Stimulated activated CD8-positive, alpha-beta memory T cell treated with anti-CD3 and anti-CD28 coated beads, Interleukin-15, amount 100 ng/mL, for 1 hour (primary cell): ENCODE results near the gene MPST.
"Not testable (repeated sequence)": the region's sequence is repeated elsewhere in the genome, so short reads cannot be mapped to it uniquely, and the experiment has no call there.

Source experiments
- DNase-seq: peaks from one replicate; pipeline ENCODE4 v3.0.0-alpha.2; 2020; ENCODE audit warnings: low read depth

The MPST gene

DNA sequence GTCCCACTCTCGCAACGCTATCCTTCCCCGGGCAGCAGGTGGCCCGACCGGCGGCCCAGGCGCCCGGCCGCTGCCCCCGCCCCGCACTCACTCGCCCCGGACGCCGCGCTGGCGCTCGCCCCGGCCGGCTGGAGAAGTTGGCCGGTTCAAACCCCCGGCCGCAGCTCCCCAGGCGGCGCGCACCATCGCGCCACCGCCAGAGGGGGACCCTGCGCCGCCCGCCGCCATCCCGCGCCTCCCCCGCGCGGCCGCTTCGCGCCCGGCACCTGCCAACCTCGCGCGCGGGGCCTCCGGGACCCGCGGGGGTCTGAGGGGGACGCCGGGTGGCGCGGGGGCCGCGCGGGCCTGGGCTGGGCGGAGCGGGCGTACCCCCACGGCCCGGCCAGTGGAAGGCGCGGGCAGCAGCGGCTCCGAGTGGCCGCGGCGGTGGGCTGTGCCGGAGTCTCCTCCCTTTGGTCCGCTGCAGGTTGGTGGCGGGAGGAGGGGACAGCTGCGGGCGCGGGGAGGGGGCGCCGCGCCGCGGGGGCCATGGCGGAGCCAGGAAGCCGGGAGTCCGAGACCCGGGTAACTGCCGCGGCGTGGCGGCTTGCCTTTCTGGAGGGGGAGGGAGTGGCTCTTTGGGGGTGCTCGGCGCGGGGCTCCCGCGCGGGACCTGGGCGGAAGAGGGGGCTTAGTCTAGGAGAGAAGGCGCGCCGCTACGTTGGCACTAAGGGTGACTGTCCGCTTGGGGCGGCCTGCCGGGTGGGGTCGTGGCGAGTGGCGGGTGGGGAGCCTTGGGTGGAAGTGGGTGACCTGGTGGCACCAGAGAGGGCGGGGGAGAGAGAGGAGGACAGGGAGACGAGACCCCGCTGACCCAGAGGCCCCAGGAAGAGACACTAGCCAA is at the start of gene MPST, which contains the start of gene TST:
Gene MPST (plus strand): TSS at position 434 of the 883 bp plus-strand sequence. CDS start 95 bp downstream, at position 529.
Gene TST (minus strand): TSS at position 139 of the 883 bp plus-strand sequence. CDS start 715 bp downstream, outside the sequence.
- no peak for DNase-seq

DNA sequence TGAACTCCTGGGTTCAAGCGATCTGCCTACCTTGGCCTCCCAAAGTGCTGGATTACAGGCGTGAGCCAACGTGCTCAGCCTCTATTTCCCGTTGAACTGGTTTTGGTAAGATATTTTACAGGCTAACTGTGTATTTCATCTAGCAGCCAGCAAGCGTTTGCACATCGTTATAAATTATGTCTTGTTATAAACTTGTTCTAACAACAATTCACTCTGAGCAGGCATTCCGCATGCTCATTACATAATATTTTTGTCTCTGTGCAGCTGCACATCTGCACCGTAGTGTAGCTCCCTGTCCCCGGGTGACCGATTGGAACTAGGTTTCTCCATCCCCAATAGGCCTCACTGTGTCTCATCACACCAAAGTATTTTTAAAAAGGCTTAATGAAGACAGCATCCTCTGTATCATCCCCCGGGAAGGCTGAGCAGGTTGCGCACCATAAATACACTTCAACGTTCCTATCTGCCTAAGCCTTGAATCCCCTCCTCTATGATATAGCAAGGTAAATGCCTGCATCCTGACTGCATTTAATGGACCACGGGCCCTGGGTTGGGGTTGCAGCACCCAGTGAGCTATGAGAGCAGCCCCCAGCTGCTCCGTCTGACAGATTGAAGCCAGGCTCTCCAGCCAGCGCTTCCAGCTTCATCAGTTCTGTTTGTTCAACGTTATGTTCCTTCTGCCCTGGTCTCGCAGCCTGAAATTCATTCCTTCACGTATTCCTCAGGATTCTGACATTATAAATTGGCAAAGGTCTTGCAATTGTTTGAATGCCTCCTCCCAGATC is 48.0 kb upstream of the MPST start:
- no peak for DNase-seq

DNA sequence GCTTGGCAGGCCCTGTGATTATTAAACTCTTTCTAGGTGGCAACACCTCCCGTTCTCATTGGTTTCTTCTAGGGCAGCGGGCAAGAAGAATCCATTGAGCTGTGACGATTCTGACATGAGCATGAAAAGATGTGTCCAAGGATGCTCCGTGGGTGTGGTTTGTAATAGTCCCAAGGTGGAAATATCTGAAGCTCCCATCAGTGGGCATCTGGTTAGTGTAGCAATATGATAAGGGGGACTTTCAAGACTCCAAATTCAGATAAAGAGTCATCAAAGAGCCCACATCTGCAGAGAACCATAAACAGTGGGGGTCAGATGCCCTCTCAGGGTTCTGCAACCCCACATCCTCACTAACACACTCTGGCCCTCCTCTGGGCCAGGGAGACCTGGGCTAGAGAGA is 42.9 kb upstream of the MPST start:
- DNase-seq, result no peak

DNA sequence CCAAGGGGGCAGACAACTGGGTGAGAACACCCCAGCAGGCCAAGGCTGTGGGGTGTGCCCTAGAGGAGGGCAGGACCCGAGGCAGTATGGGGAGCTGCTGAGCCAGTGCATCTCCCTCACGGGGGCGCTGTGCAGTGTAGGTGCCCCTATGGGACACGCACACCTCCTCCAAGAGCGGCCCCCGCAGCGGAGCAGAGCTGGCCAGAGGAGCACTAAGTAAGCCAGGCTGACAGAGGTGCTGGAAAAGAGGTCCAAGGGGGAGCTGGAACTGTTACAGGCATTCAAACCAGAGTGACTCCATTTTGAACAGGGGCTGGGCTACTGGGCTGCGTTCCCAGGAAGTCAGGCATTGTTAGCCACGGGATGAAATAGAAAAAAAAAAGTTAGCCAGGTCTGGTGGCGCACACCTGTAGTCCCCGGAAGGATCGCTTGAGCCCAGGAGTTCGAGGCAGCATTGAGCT is 42.1 kb upstream of the MPST start:
- peak; percentile 69 for DNase-seq

DNA sequence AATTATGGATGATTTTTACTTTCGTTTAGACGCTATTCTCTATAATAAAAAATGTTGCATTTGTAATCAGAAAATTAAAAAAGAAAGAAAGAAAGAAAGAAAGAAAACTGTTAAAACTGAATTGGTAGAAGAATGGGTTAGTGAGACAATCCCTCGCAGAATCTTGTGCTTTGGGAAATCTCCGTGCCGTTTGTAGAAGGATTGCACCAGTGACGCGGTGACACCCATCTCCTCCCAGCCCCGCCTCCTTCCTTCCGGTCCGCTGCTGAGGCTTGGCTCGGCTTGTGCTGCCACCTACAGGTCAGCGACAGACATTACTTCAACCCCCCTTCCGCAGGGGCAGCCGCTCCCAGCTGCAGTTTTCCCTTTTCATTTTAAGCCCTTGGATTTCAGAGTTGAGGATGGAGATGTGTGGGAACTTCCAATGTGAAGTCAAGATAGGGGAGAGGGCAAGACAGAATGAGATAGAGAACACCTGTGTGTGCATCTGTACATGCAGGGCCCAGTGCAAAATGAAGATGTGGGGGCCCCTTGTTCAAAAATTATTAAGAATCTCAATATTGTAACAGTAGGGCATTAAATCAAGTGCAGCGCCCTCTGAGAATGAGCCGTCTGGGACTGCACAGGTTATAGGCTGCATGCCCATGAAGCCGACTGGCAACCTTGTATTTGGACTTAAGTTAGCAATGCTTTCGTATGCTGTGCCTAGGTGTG is 41.4 kb upstream of the MPST start:
- DNase-seq, result peak; percentile 81

DNA sequence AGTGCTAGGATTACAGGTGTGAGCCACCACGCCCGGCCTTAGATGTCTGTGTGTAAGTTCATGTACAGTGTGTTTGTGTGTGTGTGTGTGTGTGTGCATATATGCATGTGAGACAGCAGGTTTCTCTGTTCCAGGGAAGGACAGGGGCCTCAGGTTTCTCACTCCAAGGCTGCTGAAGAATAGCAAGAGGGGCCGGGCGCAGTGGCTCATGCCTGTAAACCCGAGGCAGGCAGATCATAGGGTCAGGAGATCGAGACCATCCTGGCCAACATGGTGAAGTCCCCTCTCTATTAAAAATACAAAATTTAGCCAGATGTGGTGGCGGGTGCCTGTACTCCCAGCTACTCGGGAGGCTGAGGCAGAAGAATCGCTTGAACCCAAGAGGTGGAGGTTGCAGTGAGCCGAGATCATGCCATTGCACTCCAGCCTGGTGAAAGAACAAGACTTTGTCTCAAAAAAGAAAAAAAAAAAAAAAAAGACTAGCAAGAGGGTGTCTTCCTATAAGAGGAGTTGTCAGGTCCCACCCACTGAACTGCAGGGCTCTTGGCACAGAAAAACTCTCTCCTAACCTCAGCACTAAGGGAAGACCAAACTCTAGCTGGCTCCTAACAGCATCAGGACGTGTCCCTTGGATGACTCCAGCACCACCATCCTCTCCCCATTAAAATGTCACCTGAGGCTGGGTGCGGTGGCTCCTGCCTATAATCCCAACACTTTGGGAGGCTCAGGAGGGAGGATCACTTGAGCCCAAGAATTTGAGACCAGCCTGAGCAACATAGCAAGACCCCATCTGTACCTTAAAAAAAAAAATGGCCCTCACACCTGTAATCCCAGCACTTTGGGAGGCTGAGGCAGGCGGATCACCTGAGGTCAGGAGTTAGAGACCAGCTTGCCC is 40.3 kb upstream of the MPST start:
- DNase-seq, result no peak

DNA sequence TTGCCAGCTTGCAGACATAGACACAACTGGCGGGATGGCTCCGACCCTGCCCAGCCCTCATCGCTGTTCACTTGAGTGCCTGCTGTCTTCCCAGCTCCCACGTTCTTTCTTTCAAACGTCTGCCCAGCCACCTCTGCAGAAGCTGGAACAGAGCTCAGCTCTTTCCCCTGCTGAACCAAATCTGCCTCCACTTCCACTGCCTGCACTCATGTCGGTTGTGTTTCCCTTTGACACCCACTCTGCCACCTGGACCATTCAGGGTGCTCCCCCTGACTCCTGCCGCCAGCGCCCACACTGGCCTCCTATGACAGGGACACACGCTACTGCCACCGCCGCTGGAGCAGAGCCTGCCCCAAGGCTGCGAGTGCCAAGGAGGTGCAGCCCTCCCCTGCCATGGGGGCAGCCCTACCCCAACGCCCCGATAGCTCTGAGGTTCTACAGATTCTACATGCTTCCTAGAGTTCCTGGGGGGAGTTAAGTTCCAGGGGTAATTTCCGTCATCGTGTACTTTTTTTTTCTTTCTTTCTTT is 38.2 kb upstream of the MPST start:
- no peak for DNase-seq

DNA sequence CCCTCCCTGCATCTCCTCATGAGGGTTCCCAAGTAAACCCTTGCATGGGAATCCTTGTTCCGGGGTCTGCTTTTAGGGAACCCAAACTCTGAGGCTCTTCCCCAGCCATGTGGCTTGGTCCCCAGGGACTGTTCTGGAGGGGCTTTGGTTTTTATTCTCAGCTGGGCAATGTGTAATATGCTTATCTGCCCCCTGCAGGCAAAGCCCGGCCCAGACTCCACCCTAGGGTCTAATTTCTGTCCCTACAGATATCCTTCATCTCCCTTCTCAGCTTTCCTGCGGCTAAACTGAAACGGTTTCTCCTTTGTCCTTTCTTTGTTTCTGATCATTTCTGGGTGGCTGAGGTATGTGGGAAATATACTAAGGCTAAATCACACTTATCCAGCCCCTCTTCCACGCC is 37.4 kb upstream of the MPST start:
- no peak for DNase-seq

DNA sequence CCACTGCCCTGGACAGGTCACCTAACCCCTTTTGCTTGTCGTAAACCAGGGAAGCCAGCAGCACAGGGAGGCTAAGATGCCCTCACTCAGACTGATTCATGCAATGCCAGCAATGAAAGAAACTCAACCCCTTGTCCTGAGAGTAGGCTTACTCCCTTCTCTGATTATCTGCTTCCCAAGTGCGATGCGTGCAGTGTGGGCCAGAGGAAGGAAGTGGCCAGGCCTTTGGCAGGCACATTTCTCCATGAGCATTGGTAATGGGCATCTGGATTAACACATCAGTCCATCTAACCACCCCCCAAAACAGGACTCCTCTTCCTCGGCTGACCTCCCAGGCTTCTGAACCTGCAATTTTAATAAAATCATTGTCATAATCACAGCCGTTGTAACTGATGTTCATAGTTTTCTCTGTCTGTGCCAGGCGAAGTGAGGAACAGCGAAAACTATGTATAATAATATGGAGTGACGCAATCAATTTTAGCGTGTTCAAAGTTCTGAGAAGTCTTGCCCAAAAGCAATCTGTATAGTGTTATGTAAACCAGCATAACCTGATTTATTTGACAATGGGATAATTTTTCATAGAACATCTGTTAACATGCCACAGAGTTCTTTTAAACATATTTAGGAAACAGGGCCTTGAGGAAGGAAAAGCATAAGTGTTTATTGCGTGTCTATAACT is 34.2 kb upstream of the MPST start:
- no peak for DNase-seq

DNA sequence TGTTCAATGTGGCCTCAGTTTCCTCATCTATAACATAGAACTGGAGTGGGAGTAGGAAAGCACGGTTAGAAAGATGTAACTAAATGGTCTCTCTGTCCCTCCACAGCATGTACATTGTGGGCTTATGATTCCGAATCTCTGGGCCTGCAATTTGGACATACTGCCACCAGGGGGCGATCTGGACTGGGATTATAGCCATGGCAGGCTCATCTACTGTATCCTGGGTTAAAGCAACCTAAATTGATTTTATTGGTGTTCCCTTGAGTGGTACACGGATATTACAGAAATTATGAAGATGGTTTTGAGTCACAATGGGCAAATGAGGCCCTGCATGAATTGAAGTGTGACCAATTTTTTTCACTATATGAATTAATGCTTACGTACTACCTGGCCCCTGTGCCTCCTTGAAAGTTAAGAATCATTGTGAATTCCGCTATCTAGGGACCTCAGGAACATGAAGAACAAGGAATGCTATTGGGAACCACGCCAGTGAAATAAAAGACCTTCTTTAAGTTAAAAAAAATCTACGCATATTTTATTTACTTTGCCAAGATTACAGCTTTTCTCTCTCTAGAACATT is 33.2 kb upstream of the MPST start:
- DNase-seq, result no peak

DNA sequence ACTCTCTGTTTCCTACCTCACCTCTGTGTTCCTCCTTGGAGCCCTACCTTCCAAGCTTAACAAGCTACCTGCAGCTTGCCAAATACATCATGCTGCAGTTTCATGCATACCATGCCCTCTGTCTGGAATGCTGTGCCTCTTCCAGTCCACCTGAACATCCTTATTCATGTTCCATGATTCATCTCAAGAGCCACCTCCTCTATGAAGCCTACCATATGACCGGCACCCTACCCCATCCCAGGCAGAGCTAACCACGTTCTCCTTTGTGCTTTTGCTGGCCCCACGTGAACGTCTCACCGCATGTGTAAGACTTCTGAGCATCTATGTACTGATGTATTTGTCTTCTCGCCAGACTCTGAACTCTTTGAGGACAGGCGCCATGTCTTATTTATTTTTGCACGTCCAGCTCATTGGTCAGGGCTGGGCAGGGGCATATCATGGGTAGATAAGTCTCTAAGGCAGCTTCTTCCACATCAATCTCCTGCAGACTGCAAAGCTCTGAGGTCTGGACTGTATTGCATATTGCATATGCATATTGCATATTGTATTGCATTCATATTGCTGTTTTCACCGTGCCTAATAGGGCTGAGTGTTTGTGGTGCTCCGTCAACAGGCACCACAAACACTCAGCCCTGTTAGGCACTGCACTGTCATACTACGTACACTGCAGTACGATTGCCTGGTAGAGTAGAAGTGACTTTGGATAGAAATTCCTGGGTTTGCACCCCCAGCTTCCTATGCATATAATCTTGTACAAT is 31.3 kb upstream of the MPST start:
- no peak for DNase-seq

DNA sequence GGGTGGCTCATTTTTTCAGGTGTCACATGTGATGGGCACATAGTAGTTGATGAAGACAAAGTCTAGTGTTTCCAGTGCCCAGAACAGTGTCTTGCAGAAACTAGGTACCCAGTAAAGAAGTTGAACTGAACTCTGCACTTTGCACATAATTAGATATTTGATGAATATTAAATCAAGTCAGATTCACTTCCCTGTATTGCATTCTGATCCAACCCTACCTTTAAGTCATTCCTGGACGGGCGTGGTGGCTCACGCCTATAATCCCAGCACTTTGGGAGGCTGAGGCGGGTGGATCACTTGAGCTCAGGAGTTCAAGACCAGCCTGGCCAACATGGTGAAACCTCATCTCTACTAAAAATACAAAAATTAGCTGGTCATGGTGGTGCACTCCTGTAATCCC is 30.5 kb upstream of the MPST start:
- DNase-seq, result not testable (repeated sequence)

DNA sequence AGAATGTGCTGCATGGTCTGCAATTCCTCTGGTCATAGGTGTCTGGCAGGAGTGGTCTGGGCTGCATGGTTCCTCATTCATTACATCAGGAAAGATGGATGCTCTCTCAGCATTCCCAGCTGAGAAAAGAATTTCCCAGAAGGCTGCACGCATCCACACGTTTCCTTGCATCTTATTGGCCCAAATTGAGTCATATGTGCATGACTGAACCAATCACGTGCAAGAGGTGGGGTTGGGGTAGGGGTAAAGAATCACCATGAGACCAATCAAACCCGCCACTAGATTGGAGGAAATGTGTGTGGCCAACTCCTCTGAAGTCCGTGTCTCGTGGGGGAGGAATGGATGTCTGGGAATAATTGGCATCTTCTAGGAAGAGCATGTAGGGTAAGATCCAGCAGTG is 29.1 kb upstream of the MPST start:
- DNase-seq, result no peak

DNA sequence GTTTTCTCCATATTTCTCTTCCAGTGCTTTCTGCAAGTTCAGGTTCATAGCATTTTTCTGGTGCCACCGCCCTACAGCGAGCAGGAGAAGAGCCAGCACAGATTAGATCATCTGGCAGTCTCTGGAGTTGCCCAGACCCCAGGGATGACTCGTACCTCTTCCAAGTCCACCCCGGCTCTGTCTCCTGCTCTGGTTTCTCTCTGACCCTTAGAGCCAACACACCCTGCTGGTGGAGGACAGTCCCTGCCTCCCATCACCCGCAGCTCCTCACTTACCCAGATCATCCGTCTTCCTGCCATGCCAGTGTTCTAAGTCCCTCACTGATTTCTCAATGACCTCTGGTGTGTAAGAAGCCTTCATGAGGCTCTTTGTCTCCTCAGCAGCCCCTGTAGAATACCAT is 28.3 kb upstream of the MPST start:
- DNase-seq, result no peak

DNA sequence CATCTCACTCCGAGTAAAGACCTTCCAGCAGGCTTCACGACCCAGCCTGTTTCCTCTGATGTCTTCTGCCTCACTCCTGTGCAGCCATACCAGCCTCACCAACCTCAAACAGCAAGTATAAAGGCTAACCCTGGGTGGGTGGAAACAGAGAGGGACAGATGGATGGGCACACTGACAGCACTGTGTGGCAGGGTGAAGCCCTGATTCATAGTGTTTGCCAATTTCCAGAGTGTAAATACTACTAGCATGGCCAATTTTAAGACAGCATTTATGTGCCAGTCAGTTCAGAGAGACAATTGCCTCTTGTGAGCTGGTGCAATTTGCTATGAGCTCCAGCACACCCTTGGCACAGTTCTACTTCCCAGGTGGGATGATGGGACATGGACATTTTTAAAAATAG is 21.8 kb upstream of the MPST start:
- no peak for DNase-seq

DNA sequence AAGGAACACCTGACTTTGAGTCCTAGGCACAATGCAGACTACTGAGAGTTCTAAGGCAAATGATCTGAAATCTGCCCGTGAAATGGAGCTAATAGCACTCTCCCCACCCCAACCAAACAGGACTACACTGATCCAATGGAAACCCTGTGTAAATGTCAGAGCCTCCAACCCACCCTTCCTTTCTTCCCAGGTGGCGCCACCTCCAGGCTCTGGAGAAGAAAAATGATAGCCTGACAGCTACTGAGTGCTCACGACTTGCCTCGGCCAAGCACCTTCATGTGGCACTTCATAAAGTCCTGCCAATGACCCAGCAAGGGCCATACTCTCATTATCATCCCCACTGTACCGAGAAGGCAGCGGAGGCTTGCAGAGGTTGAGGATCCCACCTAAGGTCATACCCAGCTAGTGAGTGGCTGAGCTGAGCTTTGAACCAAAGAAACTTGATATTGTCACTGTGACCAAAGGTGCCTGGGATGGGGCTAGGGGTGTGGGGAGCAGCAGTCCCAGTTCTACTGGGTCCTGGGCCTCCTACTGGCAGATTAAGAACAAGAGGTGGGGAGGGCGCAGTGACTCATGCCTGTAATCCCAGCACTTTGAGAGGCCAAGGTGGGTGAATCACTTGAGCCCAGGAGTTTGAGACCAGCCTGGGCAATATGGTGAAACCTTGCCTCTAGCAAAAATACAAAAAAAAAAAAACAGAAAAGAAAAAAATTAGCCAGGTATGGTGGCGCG is 20.8 kb upstream of the MPST start:
- no peak for DNase-seq

DNA sequence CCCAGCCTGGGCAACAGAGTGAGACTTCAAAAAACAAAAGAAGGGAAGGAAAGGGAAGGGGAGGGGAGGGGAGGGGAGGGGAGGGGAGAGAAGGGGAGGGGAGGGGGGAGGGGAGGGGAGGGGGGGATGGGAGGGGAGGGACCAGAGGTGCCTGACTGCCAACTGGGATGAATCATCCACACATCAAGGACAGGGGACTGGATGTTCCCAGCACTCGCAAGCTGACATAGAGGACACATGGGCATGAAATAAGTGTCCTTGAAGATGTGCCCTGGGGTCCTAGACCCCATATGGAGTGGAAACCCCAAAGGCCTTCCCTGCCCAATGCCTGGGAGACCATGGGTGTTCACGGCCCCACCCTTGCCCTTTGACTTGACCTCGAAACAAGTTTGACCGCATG is 20.1 kb upstream of the MPST start:
- DNase-seq, result no peak

DNA sequence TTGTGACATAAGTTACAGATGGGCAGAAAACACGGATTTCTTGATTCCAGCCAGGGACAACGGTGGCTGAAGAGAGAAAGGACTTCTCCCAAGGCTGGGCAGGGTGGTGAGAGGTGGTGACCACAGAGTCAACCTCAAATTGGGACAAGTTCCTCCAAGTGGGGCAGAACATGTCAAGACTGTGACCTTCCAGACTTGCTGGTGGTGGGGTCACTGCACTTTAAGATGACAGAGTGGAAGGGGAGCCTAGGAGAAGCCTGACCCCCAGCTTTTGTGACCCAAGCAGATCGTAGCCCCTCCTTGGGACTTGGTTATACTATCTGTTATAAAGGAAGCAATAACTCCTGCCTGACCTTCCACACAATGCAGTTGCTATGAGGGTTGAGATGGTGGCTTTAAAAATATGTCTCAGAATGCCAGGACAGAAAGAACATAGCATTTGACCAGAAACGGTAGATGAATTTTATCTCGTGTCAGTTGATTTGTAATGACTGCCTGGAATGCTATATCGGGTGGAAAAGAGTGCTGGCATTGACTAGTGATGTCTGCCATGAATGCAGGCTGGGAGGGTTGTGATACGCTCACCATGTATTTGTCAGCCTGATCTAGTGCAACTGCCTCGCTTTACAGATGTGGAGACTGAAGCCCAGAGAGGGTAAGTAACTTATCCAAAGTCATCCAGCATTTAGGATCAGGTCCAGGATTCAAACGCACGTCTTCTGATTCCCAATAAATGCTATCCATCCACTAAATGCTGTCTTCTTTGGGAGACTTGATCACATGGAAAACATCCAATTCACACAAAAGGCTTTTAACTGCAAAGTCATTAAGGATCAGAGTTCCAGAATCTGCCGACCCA is 18.6 kb upstream of the MPST start:
- DNase-seq, result no peak
